GM10248 (cell line): ENCODE results near the gene KCNC3.
A peak's percentile ranks its signal among the peaks of the same experiment; 100 is the strongest.

Experiments
- CTCF ChIA-PET: fragments of 300-600 bp; sonication (Branson Sonifier 250); formaldehyde crosslinking; extraction: SDS; loops from one replicate; lab custom pipeline; 2021; ENCODE audit warnings: antibody characterized with exemption; lab: Yijun Ruan, JAX
- POLR2A ChIA-PET: fragments of 350-650 bp; sonication (Branson Sonifier 250); formaldehyde crosslinking; extraction: SDS; loops from one replicate; lab custom pipeline; 2020; ENCODE audit warnings: antibody characterized with exemption; lab: Yijun Ruan, JAX
- DNase-seq: peaks from one replicate; pipeline ENCODE4 v3.0.0; 2012; ENCODE audit errors: extremely low spot score
- TF ChIP-seq, protein P1 (sequence below): IDR thresholded peaks from 2 replicates; pipeline ENCODE4 v1.5.1; 2012; ENCODE audit warnings: mild to moderate bottlenecking, low read depth; ENCODE audit errors: extremely low read depth, missing control alignments, control extremely low read depth

The KCNC3 gene

GRCh38 chr19:50327461-50328223 is 1.5 kb downstream of the KCNC3 start:
- no peak for DNase-seq
- TF ChIP-seq, protein P1, sequence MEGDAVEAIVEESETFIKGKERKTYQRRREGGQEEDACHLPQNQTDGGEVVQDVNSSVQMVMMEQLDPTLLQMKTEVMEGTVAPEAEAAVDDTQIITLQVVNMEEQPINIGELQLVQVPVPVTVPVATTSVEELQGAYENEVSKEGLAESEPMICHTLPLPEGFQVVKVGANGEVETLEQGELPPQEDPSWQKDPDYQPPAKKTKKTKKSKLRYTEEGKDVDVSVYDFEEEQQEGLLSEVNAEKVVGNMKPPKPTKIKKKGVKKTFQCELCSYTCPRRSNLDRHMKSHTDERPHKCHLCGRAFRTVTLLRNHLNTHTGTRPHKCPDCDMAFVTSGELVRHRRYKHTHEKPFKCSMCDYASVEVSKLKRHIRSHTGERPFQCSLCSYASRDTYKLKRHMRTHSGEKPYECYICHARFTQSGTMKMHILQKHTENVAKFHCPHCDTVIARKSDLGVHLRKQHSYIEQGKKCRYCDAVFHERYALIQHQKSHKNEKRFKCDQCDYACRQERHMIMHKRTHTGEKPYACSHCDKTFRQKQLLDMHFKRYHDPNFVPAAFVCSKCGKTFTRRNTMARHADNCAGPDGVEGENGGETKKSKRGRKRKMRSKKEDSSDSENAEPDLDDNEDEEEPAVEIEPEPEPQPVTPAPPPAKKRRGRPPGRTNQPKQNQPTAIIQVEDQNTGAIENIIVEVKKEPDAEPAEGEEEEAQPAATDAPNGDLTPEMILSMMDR: no peak
- CTCF ChIA-PET: interaction anchor here (0.7 to 2.1 kb wide), 17 partner anchors 8 to 594 kb away, joined by 3 to 25 read pairs (median 5); partner anchors contain the start of gene NR1H2
- POLR2A ChIA-PET: interaction anchor here (0.5 kb wide), 1 partner anchor 113 kb away, joined by 3 read pairs; no protein-coding TSS in a partner anchor

DNA sequence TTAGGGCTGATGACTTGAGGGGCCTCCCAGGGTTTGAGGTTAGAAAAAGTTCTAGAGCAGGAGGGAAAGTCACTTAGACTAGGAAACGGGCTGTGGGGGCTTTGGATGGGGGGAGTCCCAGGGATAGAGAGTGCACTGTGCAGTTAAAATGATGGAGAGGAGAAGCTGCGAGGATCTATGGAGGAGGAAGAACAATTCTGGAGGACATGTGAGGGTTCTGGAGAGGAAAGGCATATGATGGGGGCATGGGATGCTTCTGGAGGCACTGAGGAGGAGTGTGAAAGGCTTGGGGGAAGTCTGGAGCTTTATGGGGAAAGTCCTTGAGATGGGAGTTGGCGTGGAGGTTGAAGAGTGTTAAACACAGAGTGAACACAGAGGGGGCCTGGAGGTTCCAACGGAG is 2.2 kb downstream of the KCNC3 start:
- TF ChIP-seq, protein P1: no peak
- ChIA-PET POLR2A (no interaction called here), CTCF (interaction anchor here (2.6 kb wide), 1 partner anchor 11 kb away, joined by 5 read pairs; no protein-coding TSS in a partner anchor)
- DNase-seq: no peak

DNA sequence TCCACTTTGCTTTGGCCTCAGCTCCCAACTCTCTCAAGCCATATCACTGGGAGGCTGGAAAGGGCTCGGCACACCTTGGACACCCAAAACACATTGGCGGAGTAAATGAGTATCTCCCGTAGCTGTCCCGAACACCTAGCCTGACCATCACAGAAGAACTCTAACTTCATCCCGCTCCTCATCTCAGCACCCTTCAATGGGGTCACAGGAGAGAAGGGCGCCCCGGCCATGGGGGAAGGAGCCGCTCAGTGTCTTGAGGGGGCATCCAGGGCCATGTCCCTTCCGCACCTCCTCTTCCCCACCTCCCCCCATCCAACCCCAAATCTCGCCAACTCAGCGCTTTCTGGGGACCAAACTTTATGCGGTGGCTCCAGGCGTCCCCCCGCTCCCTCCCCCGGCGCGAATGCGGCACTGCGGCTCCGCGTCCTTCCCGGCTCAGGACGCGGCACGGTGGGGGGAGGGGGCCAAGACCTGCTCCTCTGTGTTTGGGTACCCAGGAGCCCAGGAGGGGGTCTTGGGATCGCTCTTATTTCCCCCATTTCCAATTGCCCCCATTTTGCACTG is 3.0 kb downstream of the KCNC3 start:
- POLR2A ChIA-PET: interaction anchor here (0.9 kb wide), 1 partner anchor 10 kb away, joined by 4 read pairs; no protein-coding TSS in a partner anchor

GRCh38 chr19:50325310-50326100 is 3.7 kb downstream of the KCNC3 start:
- TF ChIP-seq, protein P1: no peak
- peak; percentile 95 for DNase-seq
- CTCF ChIA-PET: interaction anchor here (0.7 to 2.6 kb wide), 2 partner anchors 10 to 16 kb away, joined by 3 to 5 read pairs; no protein-coding TSS in a partner anchor
- POLR2A ChIA-PET: interaction anchor here (0.9 kb wide), 1 partner anchor 9 kb away, joined by 4 read pairs; no protein-coding TSS in a partner anchor

More for the DNA sequence above, 3.0 kb downstream of the KCNC3 start:
- TF ChIP-seq, protein P1: no peak
- no peak for DNase-seq
- CTCF ChIA-PET: interaction anchor here (2.6 kb wide), 1 partner anchor 10 kb away, joined by 5 read pairs; no protein-coding TSS in a partner anchor

DNA sequence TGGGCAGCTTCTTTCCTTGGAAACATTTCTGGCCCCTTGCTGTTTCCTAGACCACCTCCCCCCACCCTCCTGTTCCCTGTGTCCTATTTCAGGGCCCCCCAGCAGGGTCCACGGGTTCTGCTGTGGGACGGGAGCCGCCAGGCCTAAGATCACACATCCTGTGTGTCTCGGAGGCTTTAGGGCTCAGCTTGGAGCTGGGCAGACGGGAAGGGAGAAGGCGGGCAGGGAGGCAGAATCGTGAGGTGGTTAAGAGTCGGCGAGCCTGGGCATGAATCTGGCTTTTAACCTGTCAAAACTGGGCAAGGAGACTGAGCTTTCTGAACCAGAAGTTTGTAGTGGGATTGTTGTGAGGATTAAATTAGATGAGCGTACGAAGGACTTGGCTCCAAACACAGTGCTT is 4.8 kb downstream of the KCNC3 start:
- DNase-seq: no peak
- TF ChIP-seq, protein P1: no peak
- CTCF ChIA-PET: interaction anchor here (2.6 kb wide), 1 partner anchor 8 kb away, joined by 5 read pairs; no protein-coding TSS in a partner anchor
- POLR2A ChIA-PET: no interaction called here

GRCh38 chr19:50323782-50324133 is 5.4 kb downstream of the KCNC3 start:
- no peak for DNase-seq
- CTCF ChIA-PET: no interaction called here
- POLR2A ChIA-PET: interaction anchor here (0.6 kb wide), 1 partner anchor 284 kb away, joined by 8 read pairs; no protein-coding TSS in a partner anchor
- TF ChIP-seq, protein P1: no peak
